HL-60 (cell line): ENCODE results near the gene CACNA1G.
A peak's percentile ranks its signal among the peaks of the same experiment; 100 is the strongest.

ENCODE experiments used
- DNase-seq, 2 experiments: peaks; one replicate each; pipeline ENCODE4 v3.0.0-alpha.2; 2010 to 2020; ENCODE audit warnings: low read depth in 1 of 2, low spot score in 1 of 2
- H3K27ac ChIP-seq: fragments of 250-450 bp; sonication (Bioruptor Pico); replicated peaks from 2 replicates; pipeline ENCODE4 v1.5.1; 2020; ENCODE audit warnings: mild to moderate bottlenecking, moderate library complexity
- H3K27me3 ChIP-seq: fragments of 250-450 bp; sonication (Bioruptor Pico); 2 replicates; pipeline ENCODE4 v1.5.1; 2021; ENCODE audit warnings: mild to moderate bottlenecking, moderate library complexity; ENCODE audit not compliant: insufficient read depth, poor library complexity, severe bottlenecking
- H3K4me3 ChIP-seq: replicated peaks from 2 replicates; pipeline ENCODE4 v1.5.1; 2011; ENCODE audit warnings: mild to moderate bottlenecking, control low read depth, low read length; ENCODE audit not compliant: insufficient read depth
- CTCF ChIP-seq: IDR thresholded peaks from one replicate; pipeline ENCODE4 v1.5.1; 2011; ENCODE audit warnings: low read length, control low read depth, inconsistent platforms; ENCODE audit not compliant: insufficient read depth
- GABPA ChIP-seq: IDR thresholded peaks from 2 replicates; pipeline ENCODE4 v1.6.1; 2012; ENCODE audit warnings: low read depth
- POLR2AphosphoS5 ChIP-seq: IDR thresholded peaks from 2 replicates; pipeline ENCODE4 v1.6.1; 2012; ENCODE audit warnings: low read depth
- REST ChIP-seq: IDR thresholded peaks from 2 replicates; pipeline ENCODE4 v1.6.1; 2012; ENCODE audit warnings: low read depth; ENCODE audit not compliant: insufficient replicate concordance
- SPI1 ChIP-seq: IDR thresholded peaks from 2 replicates; pipeline ENCODE4 v1.6.1; 2012; ENCODE audit warnings: low read depth, mild to moderate bottlenecking, borderline replicate concordance

Gene CACNA1G

GRCh38 chr17:50634915-50635731 lies 74.6 kb downstream of the CACNA1G start:
- H3K27me3 ChIP-seq: peaks cover 38% of the 10 kb centered on the region
- no peak for TF ChIP-seq SPI1
- no peak for TF ChIP-seq GABPA
- no peak for TF ChIP-seq POLR2AphosphoS5
- TF ChIP-seq CTCF: no peak
- no peak for TF ChIP-seq REST
- DNase-seq: no peak
- no peak overlapping the region for H3K27ac ChIP-seq
- 0 out of 2 replicates have a peak overlapping the region, but pooled peaks have one; percentile 3 for H3K4me3 ChIP-seq

- H3K27me3 ChIP-seq: peaks cover 36% of the 10 kb centered on the region
- DNase-seq: no peak
- no peak overlapping the region for H3K27ac ChIP-seq
- H3K4me3 ChIP-seq: no peak overlapping the region
- TF ChIP-seq CTCF (no peak), POLR2AphosphoS5 (no peak), GABPA (no peak), REST (no peak), SPI1 (no peak)
Measured at GRCh38 chr17:50635732-50635981, 75.1 kb downstream of the CACNA1G start.

- no peak overlapping the region for H3K4me3 ChIP-seq
- no peak for DNase-seq
- peaks cover 36% of the 10 kb centered on the region for H3K27me3 ChIP-seq
- TF ChIP-seq GABPA (no peak), REST (no peak), SPI1 (no peak), CTCF (no peak), POLR2AphosphoS5 (no peak)
- H3K27ac ChIP-seq: no peak overlapping the region
Measured at GRCh38 chr17:50635982-50636803, 75.7 kb downstream of the CACNA1G start.
